Stimulated activated naive CD4-positive, alpha-beta T cell treated with Interleukin-2 at 50 U/mL for 16 hours (primary cell): ENCODE data around the gene IL1R1.
"Not testable (repeated sequence)": the region's sequence is repeated elsewhere in the genome, so short reads cannot be mapped to it uniquely, and the experiment has no call there.

Experiments used
- DNase-seq: peaks from one replicate; lab custom pipeline; 2025; lab: John Stamatoyannopoulos, UW

IL1R1 gene

GRCh38 chr2:102110596-102111334, 31.8 kb upstream of the IL1R1 start:
- no peak for DNase-seq

GRCh38 chr2:102111823-102112222, 30.7 kb upstream of the IL1R1 start:
- DNase-seq = no peak

GRCh38 chr2:102112271-102112670, 30.3 kb upstream of the IL1R1 start:
- DNase-seq = no peak

- DNase-seq = no peak
Measured at GRCh38 chr2:102112692-102113665, 29.6 kb upstream of the IL1R1 start.

GRCh38 chr2:102114290-102114721, 28.2 kb upstream of the IL1R1 start:
- DNase-seq = peak; percentile 24

- DNase-seq = no peak
Measured at GRCh38 chr2:102114851-102115497, 27.6 kb upstream of the IL1R1 start.

- DNase-seq = no peak
Measured at GRCh38 chr2:102116630-102117471, 25.7 kb upstream of the IL1R1 start.

- no peak for DNase-seq
Measured at GRCh38 chr2:102117472-102117858, 25.1 kb upstream of the IL1R1 start.

GRCh38 chr2:102119255-102119654, 23.3 kb upstream of the IL1R1 start:
- no peak for DNase-seq

GRCh38 chr2:102120261-102120660, 22.3 kb upstream of the IL1R1 start:
- DNase-seq = no peak

- DNase-seq = no peak
Measured at GRCh38 chr2:102120701-102121159, 21.8 kb upstream of the IL1R1 start.

- no peak for DNase-seq
Measured at GRCh38 chr2:102122115-102122514, 20.4 kb upstream of the IL1R1 start.

GRCh38 chr2:102122909-102123308, 19.6 kb upstream of the IL1R1 start:
- DNase-seq = no peak

GRCh38 chr2:102124421-102124820, 18.1 kb upstream of the IL1R1 start:
- not testable (repeated sequence) for DNase-seq

GRCh38 chr2:102126169-102126568, 16.4 kb upstream of the IL1R1 start:
- no peak for DNase-seq

- DNase-seq = no peak
Measured at GRCh38 chr2:102126660-102127059, 15.9 kb upstream of the IL1R1 start.

GRCh38 chr2:102129082-102129481, 13.5 kb upstream of the IL1R1 start:
- DNase-seq = no peak

- no peak for DNase-seq
Measured at GRCh38 chr2:102129951-102130646, 12.4 kb upstream of the IL1R1 start.

GRCh38 chr2:102130647-102130991, 11.9 kb upstream of the IL1R1 start:
- no peak for DNase-seq

- DNase-seq = no peak
Measured at GRCh38 chr2:102131564-102131963, 11.0 kb upstream of the IL1R1 start.

- peak; percentile 30 for DNase-seq
Measured at GRCh38 chr2:102137138-102137537, 5.4 kb upstream of the IL1R1 start.
